CD4-positive, alpha-beta T cell (primary cell): ENCODE measurements around the gene FBXL16. TPM values are rescaled to one million over a fixed set of nuclear protein-coding genes. Genes with fewer than 3 reads are reported as not detected.
A peak's percentile ranks its signal among the peaks of the same experiment; 100 is the strongest.

ENCODE experiments used
- ATAC-seq: fragments of 200-7000 bp; cut with Tn5 transposase; one replicate; pipeline ENCODE4 v1.10.0; 2022; ENCODE audit warnings: mild to moderate bottlenecking; ENCODE audit not compliant: poor library complexity
- CTCF ChIA-PET: fragments of 350-600 bp; sonication (Branson Sonifier 250); formaldehyde crosslinking; loops from one replicate; lab custom pipeline; 2021; ENCODE audit warnings: antibody characterized with exemption, inconsistent platforms; lab: Charles Lee
- POLR2A ChIA-PET: fragments of 350-600 bp; sonication (Branson Sonifier 250); formaldehyde crosslinking; loops from one replicate; lab custom pipeline; 2021; ENCODE audit warnings: antibody characterized with exemption, inconsistent platforms; lab: Charles Lee
- DNase-seq, 14 experiments: peaks; one replicate each; pipeline ENCODE4 v3.0.0-alpha.2; 2013 to 2020; ENCODE audit warnings: mixed read lengths in 2 of 14
- H3K27ac ChIP-seq, 2 donors: one replicate each; pipeline versions ENCODE4 v1.5.1 to v1.7.0; 2013; ENCODE audit warnings: low read length in 2 of 2, low read depth in 1 of 2, mild to moderate bottlenecking in 1 of 2
- H3K27me3 ChIP-seq, 2 experiments: 1 replicate in 1 of 2; 2 replicates in 1 of 2; pipeline versions ENCODE4 v1.6.1 to v1.7.0; 2013; ENCODE audit warnings: low read length in 2 of 2, control low read depth in 1 of 2, mild to moderate bottlenecking in 1 of 2, moderate library complexity in 1 of 2; ENCODE audit not compliant: insufficient read depth in 2 of 2, control insufficient read depth in 1 of 2
- H3K36me3 ChIP-seq: one replicate; pipeline ENCODE4 v1.6.1; 2013; ENCODE audit warnings: low read length, control low read depth; ENCODE audit not compliant: insufficient read depth
- H3K4me1 ChIP-seq: one replicate; pipeline ENCODE4 v1.6.1; 2013; ENCODE audit warnings: low read length, control low read depth; ENCODE audit not compliant: insufficient read depth
- H3K4me3 ChIP-seq: one replicate; pipeline ENCODE4 v1.5.1; 2013; ENCODE audit warnings: mild to moderate bottlenecking, low read length, moderate library complexity
- H3K9me3 ChIP-seq, 2 experiments: 1 replicate in 1 of 2; 2 replicates in 1 of 2; pipeline versions ENCODE4 v1.6.1 to v1.7.0; 2013; ENCODE audit warnings: low read length in 2 of 2, mild to moderate bottlenecking in 2 of 2, control low read depth in 1 of 2, moderate library complexity in 1 of 2; ENCODE audit not compliant: control insufficient read depth in 1 of 2, insufficient read depth in 1 of 2
- H3K27ac Mint-ChIP-seq: one replicate; pipeline ENCODE4 v1.8.0; 2020; ENCODE audit warnings: mixed read lengths
- H3K27me3 Mint-ChIP-seq: one replicate; pipeline ENCODE4 v1.8.0; 2021; ENCODE audit warnings: mixed read lengths
- H3K36me3 Mint-ChIP-seq: one replicate; pipeline ENCODE4 v1.8.0; 2021; ENCODE audit warnings: low read depth, mixed read lengths
- H3K4me1 Mint-ChIP-seq: one replicate; pipeline ENCODE4 v1.8.0; 2021; ENCODE audit warnings: low read depth, mixed read lengths
- H3K4me3 Mint-ChIP-seq: one replicate; pipeline ENCODE4 v1.8.0; 2020; ENCODE audit warnings: mild to moderate bottlenecking, mixed read lengths
- H3K9me3 Mint-ChIP-seq: one replicate; pipeline ENCODE4 v1.8.0; 2020; ENCODE audit warnings: mixed read lengths
- CTCF ChIP-seq: fragments of 200-600 bp; IDR thresholded peaks from one replicate; pipeline ENCODE4 v1.8.0; 2022; ENCODE audit warnings: antibody characterized with exemption, mild to moderate bottlenecking
- intact Hi-C, 2 experiments: fragments of 100-400 bp; cut with DNase I in 1 of 2; cut with micrococcal nuclease in 1 of 2; formaldehyde crosslinking; loops; one replicate each; pipeline versions ENCODE4 v1.15.1 to v1.9.0; 2023 to 2025; cut with DNase I, micrococcal nuclease
- total RNA-seq, 174 experiments: library from RNA in 2 of 174; stranded (reverse) in 2 of 174; gene quantifications; one replicate each; pipeline ENCODE4 v1.2.3 and lab custom pipeline; 2021 to 2026

The FBXL16 gene
- total RNA-seq, 2 experiments from 2014 or later: 11.0 to 11.7 TPM

- H3K4me3 ChIP-seq: peak overlapping the region; percentile 76
- H3K27me3 ChIP-seq: peaks cover 5% of the 10 kb centered on the region in 2 experiments
- CTCF ChIA-PET: no interaction called here
- H3K4me1 ChIP-seq: peaks cover 74% of the 10 kb centered on the region
- no peak for DNase-seq
- intact Hi-C loops: no loop called here
- no peak for TF ChIP-seq CTCF
- H3K27ac ChIP-seq: peak overlapping the region; percentile 41 to 53
- H3K27me3 Mint-ChIP-seq: no peaks in the 10 kb centered on the region
- H3K36me3 ChIP-seq: peaks cover 18% of the 10 kb centered on the region
- ATAC-seq: no peak
- H3K4me3 Mint-ChIP-seq: peak overlapping the region; percentile 83
- H3K36me3 Mint-ChIP-seq: peaks cover 19% of the 10 kb centered on the region
- H3K4me1 Mint-ChIP-seq: peaks cover 20% of the 10 kb centered on the region
- no peaks in the 10 kb centered on the region for H3K9me3 ChIP-seq
- POLR2A ChIA-PET: interaction anchor here (0.7 to 4.8 kb wide), 14 partner anchors 9 to 1525 kb away, joined by 3 to 55 read pairs (median 4); partner anchors contain the start of genes ANTKMT, METTL26, MLST8 and RHOT2
- H3K9me3 Mint-ChIP-seq: no peaks in the 10 kb centered on the region
- H3K27ac Mint-ChIP-seq: peak overlapping the region; percentile 70
These were observed 25.0 kb downstream of the FBXL16 start for GRCh38 chr16:680625-680945.

GRCh38 chr16:679814-680624 is 25.6 kb downstream of the FBXL16 start, which contains the start of gene STUB1:
Gene STUB1 (plus strand): TSS chr16:680410. CDS start chr16:680526, 116 bp downstream.
- Histone ChIP-seq H3K27me3 (peaks cover 6 to 9% of the 10 kb centered on the region in 2 experiments), H3K9me3 (no peaks in the 10 kb centered on the region), H3K4me1 (peaks cover 73% of the 10 kb centered on the region), H3K36me3 (peaks cover 18% of the 10 kb centered on the region), H3K4me3 (peak within 1 kb of the TSS; percentile 76), H3K27ac (peak within 1 kb of the TSS; percentile 41 to 91)
- DNase-seq: peak; percentile 75 to 97 (median 85)
- ChIA-PET CTCF (no interaction called here), POLR2A (interaction anchor here (0.7 to 4.8 kb wide), 17 partner anchors 9 to 1525 kb away, joined by 3 to 55 read pairs (median 4); partner anchors contain the start of genes ANTKMT, METTL26, MLST8 and RHOT2)
- intact Hi-C loops: no loop called here
- no peak for TF ChIP-seq CTCF
- H3K27me3 Mint-ChIP-seq: no peaks in the 10 kb centered on the region
- H3K4me1 Mint-ChIP-seq: peaks cover 23% of the 10 kb centered on the region
- ATAC-seq: peak; percentile 63
- H3K9me3 Mint-ChIP-seq: no peaks in the 10 kb centered on the region
- H3K27ac Mint-ChIP-seq: peak within 1 kb of the TSS; percentile 70
- H3K36me3 Mint-ChIP-seq: peaks cover 19% of the 10 kb centered on the region
- peak within 1 kb of the TSS; percentile 86 for H3K4me3 Mint-ChIP-seq

GRCh38 chr16:678858-679813 is 26.5 kb downstream of the FBXL16 start:
- Mint-ChIP-seq H3K27ac (peak overlapping the region; percentile 64), H3K36me3 (peaks cover 23% of the 10 kb centered on the region), H3K9me3 (no peaks in the 10 kb centered on the region), H3K4me1 (peaks cover 26% of the 10 kb centered on the region), H3K27me3 (no peaks in the 10 kb centered on the region), H3K4me3 (peak overlapping the region; percentile 87)
- Histone ChIP-seq H3K4me1 (peaks cover 68% of the 10 kb centered on the region), H3K27ac (peak overlapping the region in 1 of 2 donors; percentile 24), H3K27me3 (peaks cover 8 to 12% of the 10 kb centered on the region in 2 experiments), H3K4me3 (peak overlapping the region; percentile 72), H3K36me3 (peaks cover 18% of the 10 kb centered on the region), H3K9me3 (no peaks in the 10 kb centered on the region)
- intact Hi-C loops: no loop called here
- DNase-seq (peak in 6 of 14 experiments; percentile 38 to 79 (median 52)), ATAC-seq (peak; percentile 3)
- no peak for TF ChIP-seq CTCF
- ChIA-PET POLR2A (interaction anchor here (1.0 to 4.8 kb wide), 5 partner anchors 9 to 42 kb away, joined by 3 to 55 read pairs (median 7); partner anchors contain the start of genes RHOT2 and WDR24), CTCF (interaction anchor here (1.2 kb wide), 1 partner anchor 11 kb away, joined by 3 read pairs; the partner anchor contains the start of gene RHOT2)
